EH (cell line): ENCODE results near the gene RARS1.

Experiments
- DNase-seq: peaks from one replicate; pipeline ENCODE4 v3.0.0-alpha.2; 2015; ENCODE audit warnings: low read depth

Gene RARS1

DNA sequence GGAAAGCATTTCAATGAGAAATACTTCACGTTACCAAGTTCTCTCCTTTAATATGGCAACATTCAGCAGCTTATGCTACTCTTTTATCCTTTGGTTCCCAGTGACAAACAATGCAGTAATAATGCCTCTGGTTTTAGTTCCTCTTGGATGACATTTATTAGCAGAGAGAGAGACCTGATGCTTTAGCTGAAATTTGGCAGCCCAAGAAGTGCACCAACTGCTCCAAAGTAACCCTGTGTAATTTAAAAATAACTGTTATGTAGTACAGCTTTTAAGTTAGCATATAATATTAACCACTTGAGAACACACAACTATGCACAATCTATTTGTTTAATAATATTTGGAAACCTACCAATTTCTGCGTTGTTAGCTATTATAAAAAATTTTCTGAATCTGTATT, 71.1 kb downstream of the RARS1 start:
- DNase-seq: no peak

- DNase-seq: no peak
Measured at GRCh38 chr5:168562279-168562678, 76.0 kb downstream of the RARS1 start.

DNA sequence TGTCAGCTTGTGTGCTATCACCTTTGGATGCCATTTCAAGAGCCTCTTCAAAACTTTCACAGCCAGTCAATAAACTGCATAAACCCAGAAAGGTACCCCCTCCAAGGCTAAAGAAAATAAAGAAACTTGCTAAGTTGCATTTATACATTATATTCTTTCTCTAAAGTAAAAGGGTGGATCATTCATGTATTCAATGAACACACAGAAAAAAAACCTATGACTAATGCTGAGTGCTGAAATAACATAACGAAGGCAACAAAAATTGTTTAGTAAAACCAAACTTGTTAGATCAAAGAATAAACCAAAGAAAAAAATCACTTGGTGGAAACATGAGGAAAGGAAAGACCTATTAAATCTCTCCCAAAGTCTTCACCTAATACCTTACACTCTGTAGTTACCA, 77.7 kb downstream of the RARS1 start:
- DNase-seq: no peak

DNA sequence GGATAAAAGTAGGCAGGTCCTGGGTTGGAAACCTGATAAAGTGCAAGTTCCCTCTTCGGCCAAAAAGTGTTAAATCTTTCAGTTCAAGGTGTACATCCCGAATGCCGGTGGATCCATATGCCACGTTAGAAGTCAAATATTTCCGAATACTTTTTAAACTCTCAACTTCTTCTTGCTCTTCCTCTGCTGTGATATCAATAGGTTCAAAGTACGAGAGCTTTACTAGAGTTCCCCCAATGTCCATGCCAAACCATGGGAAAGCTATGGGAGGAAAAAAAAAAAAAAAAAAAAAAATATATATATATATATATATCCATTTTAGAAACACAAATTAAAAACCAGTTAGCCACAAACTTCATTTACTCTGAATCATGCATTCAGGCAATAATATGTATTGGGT, 82.5 kb downstream of the RARS1 start:
- DNase-seq: no peak
